AG04449 (cell line): ENCODE results near the gene HPRT1.
A peak's percentile ranks its signal among the peaks of the same experiment; 100 is the strongest.

Experiments used
- CTCF ChIA-PET: fragments of 350-600 bp; formaldehyde crosslinking; extraction: SDS; loops from one replicate; lab custom pipeline; 2021; ENCODE audit warnings: antibody characterized with exemption; lab: Yijun Ruan, JAX
- POLR2A ChIA-PET: fragments of 400-600, 350-600 bp; formaldehyde crosslinking; extraction: SDS; loops from one replicate; lab custom pipeline; 2020; ENCODE audit warnings: antibody characterized with exemption, inconsistent platforms; lab: Yijun Ruan, JAX
- DNase-seq: peaks from one replicate; pipeline ENCODE4 v3.0.0-alpha.2; 2010; ENCODE audit warnings: low read depth, low spot score
- H3K4me3 ChIP-seq: 2 replicates; pipeline ENCODE4 v1.5.1; 2011; ENCODE audit warnings: low read depth, mild to moderate bottlenecking, control low read depth, low read length
- TF ChIP-seq, protein P1 (sequence below): IDR thresholded peaks from one replicate; pipeline ENCODE4 v1.5.1; 2011; ENCODE audit warnings: mild to moderate bottlenecking, moderate library complexity, low read length, control low read depth, inconsistent platforms; ENCODE audit not compliant: insufficient read depth; ENCODE audit errors: missing control alignments

The HPRT1 gene, protein sequence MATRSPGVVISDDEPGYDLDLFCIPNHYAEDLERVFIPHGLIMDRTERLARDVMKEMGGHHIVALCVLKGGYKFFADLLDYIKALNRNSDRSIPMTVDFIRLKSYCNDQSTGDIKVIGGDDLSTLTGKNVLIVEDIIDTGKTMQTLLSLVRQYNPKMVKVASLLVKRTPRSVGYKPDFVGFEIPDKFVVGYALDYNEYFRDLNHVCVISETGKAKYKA

GRCh38 chrX:134460005-134460861 is at the start of gene HPRT1:
Gene HPRT1, plus strand, starts transcription at chrX:134460165. Its CDS starts 147 bp downstream, at chrX:134460312.
- peak within 1 kb of the TSS; percentile 60 for H3K4me3 ChIP-seq
- TF ChIP-seq, protein P1, sequence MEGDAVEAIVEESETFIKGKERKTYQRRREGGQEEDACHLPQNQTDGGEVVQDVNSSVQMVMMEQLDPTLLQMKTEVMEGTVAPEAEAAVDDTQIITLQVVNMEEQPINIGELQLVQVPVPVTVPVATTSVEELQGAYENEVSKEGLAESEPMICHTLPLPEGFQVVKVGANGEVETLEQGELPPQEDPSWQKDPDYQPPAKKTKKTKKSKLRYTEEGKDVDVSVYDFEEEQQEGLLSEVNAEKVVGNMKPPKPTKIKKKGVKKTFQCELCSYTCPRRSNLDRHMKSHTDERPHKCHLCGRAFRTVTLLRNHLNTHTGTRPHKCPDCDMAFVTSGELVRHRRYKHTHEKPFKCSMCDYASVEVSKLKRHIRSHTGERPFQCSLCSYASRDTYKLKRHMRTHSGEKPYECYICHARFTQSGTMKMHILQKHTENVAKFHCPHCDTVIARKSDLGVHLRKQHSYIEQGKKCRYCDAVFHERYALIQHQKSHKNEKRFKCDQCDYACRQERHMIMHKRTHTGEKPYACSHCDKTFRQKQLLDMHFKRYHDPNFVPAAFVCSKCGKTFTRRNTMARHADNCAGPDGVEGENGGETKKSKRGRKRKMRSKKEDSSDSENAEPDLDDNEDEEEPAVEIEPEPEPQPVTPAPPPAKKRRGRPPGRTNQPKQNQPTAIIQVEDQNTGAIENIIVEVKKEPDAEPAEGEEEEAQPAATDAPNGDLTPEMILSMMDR: no peak
- DNase-seq: no peak
- POLR2A ChIA-PET: no interaction called here
- CTCF ChIA-PET: no interaction called here

- ChIA-PET CTCF (no interaction called here), POLR2A (no interaction called here)
These were observed 43.9 kb upstream of the HPRT1 start for GRCh38 chrX:134416087-134416486.

GRCh38 chrX:134418317-134419113 is 41.5 kb upstream of the HPRT1 start:
- TF ChIP-seq, protein P1: no peak
- H3K4me3 ChIP-seq: no peak overlapping the region
- POLR2A ChIA-PET: no interaction called here
- CTCF ChIA-PET: interaction anchor here (0.8 to 1.2 kb wide), 3 partner anchors 13 to 364 kb away, joined by 3 to 4 read pairs (median 3); no protein-coding TSS in a partner anchor
- no peak for DNase-seq

More at GRCh38 chrX:134416087-134416486, 43.9 kb upstream of the HPRT1 start:
- DNase-seq: no peak
- no peak overlapping the region for H3K4me3 ChIP-seq
- TF ChIP-seq, protein P1: no peak

DNA sequence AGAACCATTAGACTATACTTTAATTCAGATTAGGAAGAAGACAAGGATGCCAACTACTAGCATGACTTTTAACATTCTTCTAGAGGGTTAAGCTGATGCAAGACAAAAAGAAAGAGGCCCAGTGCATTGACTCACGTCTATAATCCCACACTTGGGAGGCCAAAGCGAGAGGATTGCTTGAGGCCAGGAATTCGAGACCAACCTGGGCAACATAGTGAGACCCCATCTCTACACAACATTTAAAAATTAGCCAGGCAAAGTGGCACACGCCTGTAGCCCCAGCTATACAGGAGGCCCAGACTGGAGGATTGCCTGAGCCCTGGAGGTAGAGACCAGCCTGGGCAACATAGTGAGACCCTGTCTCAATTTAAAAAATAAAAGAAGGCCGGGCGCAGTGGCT is 40.2 kb upstream of the HPRT1 start:
- CTCF ChIA-PET: interaction anchor here (0.7 to 1.3 kb wide), 3 partner anchors 12 to 23 kb away, joined by 3 to 4 read pairs (median 3); no protein-coding TSS in a partner anchor
- no peak overlapping the region for H3K4me3 ChIP-seq
- POLR2A ChIA-PET: no interaction called here
- TF ChIP-seq, protein P1: no peak
- no peak for DNase-seq

- no peak for DNase-seq
- no peak overlapping the region for H3K4me3 ChIP-seq
- TF ChIP-seq, protein P1: peak; percentile 26
- ChIA-PET POLR2A (no interaction called here), CTCF (interaction anchor here (0.7 to 1.9 kb wide), 3 partner anchors 10 to 358 kb away, joined by 3 to 12 read pairs (median 3); no protein-coding TSS in a partner anchor)
These were observed 36.4 kb upstream of the HPRT1 start for GRCh38 chrX:134423606-134424005.
